Neural cell (in vitro differentiated cells): ENCODE data around the gene UBE2O.

Source experiments
- EP300 ChIP-seq: fragments of 450-650 bp; conservative IDR thresholded peaks from 2 replicates; pipeline ENCODE4 v1.6.1; 2014; ENCODE audit warnings: antibody characterized with exemption, mild to moderate bottlenecking, moderate library complexity; ENCODE audit not compliant: poor library complexity, severe bottlenecking
- EZH2 ChIP-seq: fragments of 200-600, 300-800 bp; shearing (Covaris generic), sonication (generic); IDR thresholded peaks from 2 replicates; pipeline ENCODE4 v1.6.1; 2014; ENCODE audit warnings: antibody characterized with exemption, low read length, borderline replicate concordance, mild to moderate bottlenecking; ENCODE audit not compliant: insufficient read depth, poor library complexity, severe bottlenecking
- RAD21 ChIP-seq: fragments of 450-650 bp; conservative IDR thresholded peaks from 2 replicates; pipeline ENCODE4 v1.6.1; 2014; ENCODE audit warnings: antibody characterized with exemption, mild to moderate bottlenecking, moderate library complexity
- TAF1 ChIP-seq: IDR thresholded peaks from 2 replicates; pipeline ENCODE4 v1.6.1; 2012; ENCODE audit warnings: low read depth
- TF ChIP-seq, protein P1 (sequence below): fragments of 450-650 bp; IDR thresholded peaks from 2 replicates; pipeline ENCODE4 v1.5.1; 2014; ENCODE audit warnings: antibody characterized with exemption, mild to moderate bottlenecking, moderate library complexity; ENCODE audit not compliant: poor library complexity, severe bottlenecking

DNA sequence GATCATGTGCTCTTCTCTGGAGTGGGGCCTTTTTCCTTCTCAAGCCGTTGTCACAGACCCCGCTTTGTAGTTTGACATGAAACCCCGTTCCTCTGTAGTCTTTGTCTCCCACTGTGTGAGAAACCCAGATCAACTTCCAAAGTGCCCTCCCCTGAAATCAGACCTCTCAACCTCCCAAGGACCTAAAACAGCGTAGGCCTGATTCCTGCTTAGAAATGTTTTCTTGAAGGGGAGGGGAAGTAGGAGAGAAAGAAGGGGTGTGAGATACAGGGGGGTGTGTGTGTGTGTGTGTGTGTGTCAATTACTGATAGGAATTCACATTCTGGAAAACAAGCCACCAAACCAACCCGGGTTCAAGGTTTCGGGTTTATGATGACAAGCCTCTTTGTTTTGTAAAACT lies 1.4 kb downstream of the UBE2O start:
- no peak for TF ChIP-seq EZH2
- TF ChIP-seq, protein P1, sequence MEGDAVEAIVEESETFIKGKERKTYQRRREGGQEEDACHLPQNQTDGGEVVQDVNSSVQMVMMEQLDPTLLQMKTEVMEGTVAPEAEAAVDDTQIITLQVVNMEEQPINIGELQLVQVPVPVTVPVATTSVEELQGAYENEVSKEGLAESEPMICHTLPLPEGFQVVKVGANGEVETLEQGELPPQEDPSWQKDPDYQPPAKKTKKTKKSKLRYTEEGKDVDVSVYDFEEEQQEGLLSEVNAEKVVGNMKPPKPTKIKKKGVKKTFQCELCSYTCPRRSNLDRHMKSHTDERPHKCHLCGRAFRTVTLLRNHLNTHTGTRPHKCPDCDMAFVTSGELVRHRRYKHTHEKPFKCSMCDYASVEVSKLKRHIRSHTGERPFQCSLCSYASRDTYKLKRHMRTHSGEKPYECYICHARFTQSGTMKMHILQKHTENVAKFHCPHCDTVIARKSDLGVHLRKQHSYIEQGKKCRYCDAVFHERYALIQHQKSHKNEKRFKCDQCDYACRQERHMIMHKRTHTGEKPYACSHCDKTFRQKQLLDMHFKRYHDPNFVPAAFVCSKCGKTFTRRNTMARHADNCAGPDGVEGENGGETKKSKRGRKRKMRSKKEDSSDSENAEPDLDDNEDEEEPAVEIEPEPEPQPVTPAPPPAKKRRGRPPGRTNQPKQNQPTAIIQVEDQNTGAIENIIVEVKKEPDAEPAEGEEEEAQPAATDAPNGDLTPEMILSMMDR, result no peak
- TF ChIP-seq TAF1, result no peak
- TF ChIP-seq RAD21, result no peak
- TF ChIP-seq EP300, result no peak
